Tibial artery (tissue), 4 donors: ENCODE results near the gene ANKRD2.

ENCODE experiments used
- DNase-seq, 2 donors: peaks; one replicate each; pipeline ENCODE4 v3.0.0-alpha.2; 2019
- H3K27ac ChIP-seq, 2 donors: fragments of 200-600 bp; sonication (generic) in 1 of 2; 1 replicate in 1 of 2; 2 replicates in 1 of 2; pipeline ENCODE4 v1.5.1; 2018 to 2019; ENCODE audit warnings: mild to moderate bottlenecking in 1 of 2
- H3K27me3 ChIP-seq, 2 donors: fragments of 200-600 bp; sonication (generic) in 1 of 2; one replicate each; pipeline versions ENCODE4 v1.5.1 to v1.6.0; 2016 to 2019
- H3K36me3 ChIP-seq, 3 donors: fragments of 200-600 bp; sonication (generic) in 2 of 3; one replicate each; pipeline ENCODE4 v1.5.1; 2016 to 2019; ENCODE audit warnings: mild to moderate bottlenecking in 2 of 3
- H3K4me1 ChIP-seq, 4 donors: fragments of 200-600 bp; sonication (generic) in 2 of 4; 1 replicate in 3 of 4; 2 replicates in 1 of 4; pipeline ENCODE4 v1.5.1; 2016 to 2019
- H3K4me3 ChIP-seq, 2 donors: fragments of 200-600 bp; sonication (generic) in 1 of 2; 1 replicate in 1 of 2; 2 replicates in 1 of 2; pipeline ENCODE4 v1.5.1; 2018 to 2019; ENCODE audit warnings: mild to moderate bottlenecking in 2 of 2
- H3K9me3 ChIP-seq, 3 donors: fragments of 200-600 bp; sonication (generic) in 1 of 3; one replicate each; pipeline ENCODE4 v1.5.1; 2016 to 2019
- CTCF ChIP-seq, 2 experiments: fragments of 200-600 bp in 1 of 2; fragments of 450-650 bp in 1 of 2; IDR thresholded peaks; one replicate each; pipeline ENCODE4 v1.5.1; 2017 to 2019; ENCODE audit warnings: antibody characterized with exemption in 2 of 2, mild to moderate bottlenecking in 1 of 2, moderate library complexity in 1 of 2
- intact Hi-C: fragments of 100-400 bp; cut with DNase I; formaldehyde crosslinking; loops from one replicate; pipeline ENCODE4 v1.15.0; 2023; ENCODE audit warnings: low total_unique reads

ANKRD2 gene

GRCh38 chr10:97537186-97537869 is 35.3 kb upstream of the ANKRD2 start:
- Histone ChIP-seq H3K4me3 (no peak overlapping the region), H3K36me3 (no peaks in the 10 kb centered on the region), H3K27me3 (no peaks in the 10 kb centered on the region), H3K4me1 (peaks cover 0 to 40% (median 26%) of the 10 kb centered on the region in 4 donors), H3K27ac (no peak overlapping the region), H3K9me3 (no peaks in the 10 kb centered on the region)
- intact Hi-C loops = no loop called here
- no peak for DNase-seq
- TF ChIP-seq CTCF (IDR thresholded peaks at IDR 0.05) = no peak

DNA sequence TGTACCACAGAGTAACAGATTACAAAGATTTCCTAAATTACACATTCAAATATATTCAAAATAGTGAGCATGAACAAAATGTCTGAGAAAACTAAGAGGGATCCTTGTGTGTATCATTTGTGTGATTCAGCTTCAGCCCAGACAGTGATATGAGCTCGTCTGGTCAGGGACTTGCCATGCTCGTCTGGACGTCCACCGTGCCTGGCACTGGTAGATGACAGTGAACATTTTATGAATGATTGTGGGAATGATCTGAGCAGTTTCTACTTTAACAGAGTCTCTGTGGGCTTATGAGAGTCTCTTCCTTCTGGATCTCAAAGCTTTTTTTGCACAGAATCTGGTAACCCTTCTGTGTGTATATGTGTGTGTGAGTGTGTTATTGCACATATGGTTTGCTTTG is 34.2 kb upstream of the ANKRD2 start:
- peaks cover 3 to 51% (median 36%) of the 10 kb centered on the region in 4 donors for H3K4me1 ChIP-seq
- intact Hi-C loops = no loop called here

GRCh38 chr10:97538839-97539238 is 33.7 kb upstream of the ANKRD2 start:
- Histone ChIP-seq H3K4me3 (no peak overlapping the region), H3K27ac (peak overlapping the region; percentile 14 to 88), H3K27me3 (no peaks in the 10 kb centered on the region), H3K9me3 (no peaks in the 10 kb centered on the region), H3K4me1 (peaks cover 4 to 55% (median 40%) of the 10 kb centered on the region in 4 donors), H3K36me3 (no peaks in the 10 kb centered on the region)
- DNase-seq = no peak
- TF ChIP-seq CTCF (IDR thresholded peaks at IDR 0.05) = no peak
- intact Hi-C loops = no loop called here

More for the DNA sequence above, 34.2 kb upstream of the ANKRD2 start:
- no peaks in the 10 kb centered on the region for H3K36me3 ChIP-seq
- peak overlapping the region; percentile 14 to 88 for H3K27ac ChIP-seq
- no peak for DNase-seq
- TF ChIP-seq CTCF (IDR thresholded peaks at IDR 0.05) = no peak
- H3K27me3 ChIP-seq = no peaks in the 10 kb centered on the region
- H3K4me3 ChIP-seq = no peak overlapping the region
- no peaks in the 10 kb centered on the region for H3K9me3 ChIP-seq

DNA sequence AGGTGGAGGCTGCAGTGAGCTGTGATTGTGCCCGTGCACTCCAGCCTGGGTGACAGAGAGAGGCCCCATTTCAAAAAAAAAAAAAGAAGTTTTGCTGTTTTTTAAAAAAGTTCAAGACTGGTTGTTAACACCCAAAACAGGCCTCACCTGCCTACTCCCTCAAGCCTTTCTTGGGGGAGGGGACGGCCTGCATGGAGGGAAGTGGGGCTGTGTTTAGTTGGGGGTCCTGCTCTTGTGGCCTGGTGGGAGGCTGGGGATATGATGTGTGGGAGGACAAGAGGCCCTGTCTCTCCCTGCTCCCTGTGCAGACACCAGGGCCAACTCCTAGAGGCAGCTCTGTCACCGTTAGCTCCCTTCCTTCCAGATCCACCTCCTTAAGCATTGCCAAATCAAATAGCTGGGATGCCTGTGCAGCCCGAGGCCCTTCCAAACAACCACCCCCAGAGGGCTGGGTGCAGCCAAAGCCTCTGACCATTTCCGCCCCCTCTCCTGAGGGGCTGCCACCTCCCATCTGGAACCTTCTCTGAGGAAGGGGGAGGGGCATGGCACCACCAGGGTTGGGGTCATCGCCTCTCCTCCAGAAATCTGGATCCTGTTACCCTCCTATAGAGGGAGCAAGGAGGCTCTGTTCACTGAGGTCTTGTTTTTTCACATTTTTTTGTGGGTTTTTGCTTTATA is 32.9 kb upstream of the ANKRD2 start:
- Histone ChIP-seq H3K9me3 (no peaks in the 10 kb centered on the region), H3K36me3 (no peaks in the 10 kb centered on the region), H3K4me1 (peaks cover 4 to 57% (median 41%) of the 10 kb centered on the region in 4 donors), H3K4me3 (no peak overlapping the region), H3K27me3 (no peaks in the 10 kb centered on the region), H3K27ac (peak overlapping the region; percentile 26 to 88)
- intact Hi-C loops = no loop called here
- no peak for DNase-seq
- TF ChIP-seq CTCF (IDR thresholded peaks at IDR 0.05) = no peak

DNA sequence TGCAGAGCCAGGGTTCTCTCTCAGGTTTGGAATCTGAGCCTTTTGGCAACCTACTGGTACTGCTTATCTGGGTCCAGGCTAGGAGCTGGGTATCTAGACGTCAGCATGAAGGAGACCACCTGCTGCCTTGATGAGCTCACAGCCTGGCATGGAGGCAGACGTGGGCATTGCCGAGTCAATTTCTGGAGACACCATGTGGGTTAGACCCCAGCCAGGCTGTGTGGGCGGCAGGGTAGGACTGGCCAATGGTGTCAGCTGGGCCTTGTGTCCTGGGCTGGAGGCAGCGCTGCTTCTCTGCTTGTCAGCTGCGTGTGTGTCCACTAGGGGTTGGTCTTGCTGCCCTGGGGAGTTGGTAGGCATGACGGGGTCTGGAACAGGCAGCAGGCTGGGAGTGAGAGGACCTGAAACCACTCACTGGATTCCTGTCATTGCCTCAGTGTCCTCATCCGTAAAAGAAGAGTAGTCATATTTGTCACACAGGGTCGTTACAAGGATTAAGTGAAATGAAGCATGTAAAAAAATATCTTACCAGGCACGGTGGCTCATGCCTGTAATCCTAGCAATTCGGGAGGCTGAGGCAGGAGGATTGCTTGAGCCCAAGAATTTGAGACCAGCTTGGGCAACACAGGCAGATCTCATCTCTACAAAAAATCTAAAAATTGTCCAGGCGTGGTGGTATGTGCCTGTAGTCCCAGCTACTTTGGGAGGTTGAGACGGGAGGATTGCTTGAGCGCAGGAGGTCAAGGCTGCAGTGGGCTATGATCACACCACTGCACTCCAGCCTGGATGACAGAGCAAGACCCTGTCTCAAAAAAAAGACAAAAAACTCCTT is 31.7 kb upstream of the ANKRD2 start:
- Histone ChIP-seq H3K36me3 (no peaks in the 10 kb centered on the region), H3K27ac (peak overlapping the region; percentile 38 to 88), H3K4me3 (no peak overlapping the region), H3K27me3 (no peaks in the 10 kb centered on the region), H3K9me3 (no peaks in the 10 kb centered on the region), H3K4me1 (peaks cover 4 to 57% (median 41%) of the 10 kb centered on the region in 4 donors)
- DNase-seq = peak in 1 of 2 donors; percentile 73
- intact Hi-C loops = no loop called here
- TF ChIP-seq CTCF (IDR thresholded peaks at IDR 0.05) = peak in 1 of 2 experiments; percentile 27
